Muscle of leg (tissue), 11 donors: ENCODE results near the gene FLII. TPM values are rescaled to one million over a fixed set of nuclear protein-coding genes. Genes with fewer than 3 reads are reported as not detected.

Experiments
- DNase-seq: peaks from one replicate; pipeline ENCODE4 v3.0.0; 2013
- H3K27ac ChIP-seq: one replicate; pipeline ENCODE4 v1.5.1; 2013; ENCODE audit warnings: mild to moderate bottlenecking, low read length, control low read depth
- H3K27me3 ChIP-seq: one replicate; pipeline ENCODE4 v1.6.1; 2013; ENCODE audit warnings: low read length; ENCODE audit not compliant: control insufficient read depth, insufficient read depth
- H3K36me3 ChIP-seq: one replicate; pipeline ENCODE4 v1.6.1; 2013; ENCODE audit warnings: low read length; ENCODE audit not compliant: control insufficient read depth, insufficient read depth
- H3K4me1 ChIP-seq: one replicate; pipeline ENCODE4 v1.6.1; 2013; ENCODE audit warnings: low read length; ENCODE audit not compliant: control insufficient read depth, insufficient read depth
- H3K4me3 ChIP-seq: one replicate; pipeline ENCODE4 v1.5.1; 2013; ENCODE audit warnings: low read length, control low read depth
- H3K9me3 ChIP-seq: replicated peaks from 2 replicates; pipeline ENCODE4 v1.6.1; 2013; ENCODE audit warnings: low read depth, low read length; ENCODE audit not compliant: control insufficient read depth
- WGBS: methylation state at CpG from one replicate; pipeline ENCODE4 v1.1.5; 2013; ENCODE audit warnings: missing lambda C conversion rate; ENCODE audit not compliant: insufficient coverage; 5-methylcytosine and 5-hydroxymethylcytosine counted together
- polyA plus RNA-seq, 8 donors: library from polyadenylated mRNA; unstranded; fragments of 120-200 nt; gene quantifications; one replicate each; pipeline versions ENCODE4 v1.2.1 to v1.2.3, GENCODE V29; 2013; ENCODE audit warnings: inconsistent platforms in 1 of 8, low replicate concordance in 1 of 8; ENCODE audit not compliant: insufficient read length in 8 of 8, insufficient read depth in 1 of 8
- total RNA-seq: library from RNA; stranded (reverse); fragments of 120-200 nt; gene quantifications from one replicate; pipeline ENCODE4 v1.2.4, GENCODE V29; 2013

The FLII gene
- total and polyA plus RNA-seq, 9 donors = 129 to 181 (median 172) TPM

DNA sequence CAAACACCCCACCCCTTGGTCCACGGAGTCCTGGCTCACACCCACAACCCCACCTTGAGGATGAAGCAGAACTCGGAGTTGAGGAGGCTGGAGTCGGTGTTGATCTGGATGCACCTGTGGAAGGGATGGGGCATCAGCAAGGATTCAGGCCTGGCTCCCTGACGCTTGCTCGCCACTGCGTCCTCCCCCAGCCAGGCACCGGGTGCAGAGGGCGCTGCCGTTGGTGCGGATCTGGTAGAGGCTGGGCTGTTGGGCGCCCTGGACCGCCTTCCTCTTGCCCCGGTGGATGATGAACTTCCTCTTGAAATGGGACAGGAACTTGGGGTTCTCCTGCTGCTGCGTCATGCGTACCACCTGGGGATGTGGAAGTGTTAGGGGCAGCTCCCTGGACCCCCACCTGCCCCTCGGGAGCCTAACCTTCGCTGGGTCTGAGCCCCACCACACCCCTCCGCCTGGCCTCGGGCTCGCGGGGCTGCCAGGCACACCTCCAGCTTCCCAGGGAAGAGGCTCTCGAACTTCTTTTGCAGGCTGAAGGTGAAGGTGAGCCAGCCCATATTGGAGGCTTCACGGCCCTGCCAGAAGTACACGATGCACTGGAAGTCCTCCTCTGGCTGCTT, 12.3 kb downstream of the FLII start:
- WGBS = 86% methylated on average over 19 of the region's 24 CpGs
- H3K27me3 ChIP-seq = no peaks in the 10 kb centered on the region
- no peak overlapping the region for H3K27ac ChIP-seq
- no peaks in the 10 kb centered on the region for H3K9me3 ChIP-seq
- no peak for DNase-seq
- peaks cover 20% of the 10 kb centered on the region for H3K4me1 ChIP-seq
- peaks cover 85% of the 10 kb centered on the region for H3K36me3 ChIP-seq
- no peak overlapping the region for H3K4me3 ChIP-seq

DNA sequence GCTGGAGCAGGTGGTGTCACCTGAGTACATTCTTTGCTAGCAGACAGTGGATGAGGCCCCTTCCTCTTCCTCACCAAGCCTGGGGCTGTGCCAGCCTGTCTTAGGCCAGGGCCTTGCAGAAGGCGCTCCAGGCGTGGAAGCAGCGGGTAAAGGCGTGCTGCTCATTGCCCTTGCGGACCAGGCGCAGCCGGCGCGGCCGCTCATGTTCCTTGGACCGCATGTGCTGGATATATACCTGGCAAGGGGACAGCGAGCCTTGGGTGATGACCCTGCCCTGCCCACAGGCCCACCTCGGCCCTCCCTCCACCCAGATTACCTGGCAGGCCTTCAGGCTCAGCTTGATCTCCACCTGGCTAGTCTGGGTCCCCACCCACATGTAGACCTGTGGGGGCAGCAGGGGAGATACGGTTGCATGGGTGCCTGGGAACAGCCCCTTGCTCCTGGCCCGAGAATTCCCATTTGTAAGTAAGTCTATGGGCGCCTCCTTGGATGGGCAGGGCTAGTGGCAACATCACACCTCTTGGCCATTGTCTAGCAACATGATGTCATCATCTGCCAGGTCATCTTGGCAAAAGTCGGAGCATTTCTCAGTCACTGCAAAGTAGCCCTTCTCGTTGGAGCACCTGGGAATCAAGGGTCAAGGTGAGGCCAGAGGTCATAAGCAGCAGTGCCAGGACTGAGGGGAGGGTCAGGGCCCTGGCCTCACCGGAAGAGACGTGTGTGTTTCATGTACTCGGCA, 13.3 kb downstream of the FLII start:
- H3K27ac ChIP-seq = no peak overlapping the region
- no peaks in the 10 kb centered on the region for H3K9me3 ChIP-seq
- DNase-seq = no peak
- H3K4me3 ChIP-seq = no peak overlapping the region
- peaks cover 20% of the 10 kb centered on the region for H3K4me1 ChIP-seq
- WGBS = 88% methylated on average over 20 of the region's 21 CpGs
- peaks cover 85% of the 10 kb centered on the region for H3K36me3 ChIP-seq
- no peaks in the 10 kb centered on the region for H3K27me3 ChIP-seq

DNA sequence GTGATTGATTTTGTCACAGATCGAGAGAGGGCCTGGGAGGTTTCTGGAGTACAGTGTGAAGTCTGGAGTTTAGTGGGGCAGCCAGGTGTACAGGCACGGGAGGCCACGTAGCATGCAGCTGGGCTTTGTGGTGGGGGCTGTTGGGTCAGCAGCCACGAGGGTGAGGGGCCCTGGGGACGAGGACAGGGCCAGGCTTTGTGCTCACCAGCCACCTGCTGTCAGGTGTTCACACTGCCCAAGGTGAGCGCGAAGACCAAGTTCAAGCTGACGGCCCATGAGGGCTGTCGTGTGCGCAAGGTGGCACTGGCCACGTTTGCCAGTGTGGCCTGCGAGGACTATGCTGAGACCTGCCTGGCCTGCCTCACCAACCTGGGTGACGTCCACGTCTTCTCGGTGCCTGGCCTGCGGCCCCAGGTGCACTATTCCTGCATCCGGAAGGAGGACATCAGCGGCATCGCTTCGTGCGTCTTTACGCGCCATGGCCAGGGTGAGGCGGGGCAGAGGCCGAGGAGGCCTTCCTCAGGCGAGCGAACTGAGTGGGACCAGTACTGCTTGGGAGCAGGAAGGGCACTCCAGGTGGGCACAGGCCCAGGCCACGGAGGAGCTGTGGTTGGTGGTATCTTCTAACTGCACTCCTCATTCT, 17.2 kb downstream of the FLII start:
- no peaks in the 10 kb centered on the region for H3K9me3 ChIP-seq
- peaks cover 86% of the 10 kb centered on the region for H3K36me3 ChIP-seq
- WGBS = 84% methylated on average over 26 of the region's 28 CpGs
- H3K27ac ChIP-seq = no peak overlapping the region
- H3K27me3 ChIP-seq = no peaks in the 10 kb centered on the region
- no peak overlapping the region for H3K4me3 ChIP-seq
- DNase-seq = no peak
- no peaks in the 10 kb centered on the region for H3K4me1 ChIP-seq

DNA sequence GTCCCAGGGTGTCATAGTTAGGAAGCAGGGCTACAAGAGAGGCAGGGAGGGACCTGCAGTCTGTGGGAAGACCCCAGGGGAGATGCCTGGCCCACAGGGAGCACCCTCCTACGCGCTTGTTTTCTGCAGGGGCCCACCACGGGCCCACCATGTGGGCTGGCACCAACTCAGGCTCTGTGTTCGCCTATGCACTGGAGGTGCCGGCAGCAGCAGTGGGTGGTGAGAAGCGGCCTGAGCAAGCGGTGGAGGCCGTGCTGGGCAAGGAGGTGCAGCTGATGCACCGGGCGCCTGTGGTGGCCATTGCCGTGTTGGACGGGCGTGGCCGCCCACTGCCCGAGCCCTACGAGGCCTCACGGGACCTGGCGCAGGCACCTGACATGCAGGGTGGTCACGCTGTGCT, 18.1 kb downstream of the FLII start:
- Histone ChIP-seq H3K36me3 (peaks cover 86% of the 10 kb centered on the region), H3K27me3 (no peaks in the 10 kb centered on the region), H3K9me3 (no peaks in the 10 kb centered on the region), H3K27ac (no peak overlapping the region), H3K4me3 (no peak overlapping the region), H3K4me1 (no peaks in the 10 kb centered on the region)
- no peak for DNase-seq
- WGBS = 87% methylated on average over 19 of the region's 19 CpGs

DNA sequence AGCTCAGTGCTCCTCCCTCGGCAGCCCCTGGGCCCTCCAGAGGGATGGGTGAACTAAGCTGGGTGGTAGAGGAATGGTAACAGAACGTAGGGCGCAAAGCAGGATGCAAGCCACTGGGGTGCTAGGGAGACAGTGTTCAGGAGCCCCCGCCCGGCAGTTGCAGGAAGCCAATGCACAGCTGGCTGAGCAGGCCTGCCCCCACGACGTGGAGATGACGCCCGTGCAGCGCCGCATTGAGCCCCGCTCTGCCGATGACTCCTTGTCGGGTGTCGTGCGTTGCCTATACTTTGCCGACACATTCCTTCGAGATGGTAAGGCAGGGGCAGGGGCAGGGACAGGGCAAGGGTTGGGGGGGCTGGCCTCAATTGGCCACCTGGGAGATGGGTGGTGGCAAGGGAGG, 20.2 kb downstream of the FLII start:
- WGBS = 89% methylated on average over 18 of the region's 18 CpGs
- no peaks in the 10 kb centered on the region for H3K9me3 ChIP-seq
- DNase-seq = no peak
- no peaks in the 10 kb centered on the region for H3K27me3 ChIP-seq
- H3K4me3 ChIP-seq = no peak overlapping the region
- H3K36me3 ChIP-seq = peaks cover 90% of the 10 kb centered on the region
- H3K4me1 ChIP-seq = no peaks in the 10 kb centered on the region
- no peak overlapping the region for H3K27ac ChIP-seq

DNA sequence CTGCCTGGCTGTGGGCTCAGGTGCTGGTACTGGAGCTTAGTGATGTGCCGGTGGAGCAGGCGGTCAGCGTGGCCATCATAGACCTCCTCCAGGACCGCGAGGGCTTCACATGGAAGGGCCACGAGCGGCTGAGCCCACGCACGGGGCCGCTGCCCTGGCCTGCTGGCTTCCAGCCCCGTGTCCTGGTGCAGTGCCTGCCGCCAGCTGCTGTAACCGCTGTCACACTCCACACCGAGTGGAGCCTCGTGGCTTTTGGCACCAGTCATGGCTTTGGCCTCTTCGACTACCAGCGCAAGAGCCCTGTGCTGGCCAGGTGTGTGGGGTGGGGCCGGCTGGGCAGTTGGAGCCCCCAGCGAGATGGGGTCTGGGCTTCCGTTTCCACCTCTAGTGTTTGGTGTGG, 21.1 kb downstream of the FLII start:
- Histone ChIP-seq H3K4me1 (no peaks in the 10 kb centered on the region), H3K27me3 (no peaks in the 10 kb centered on the region), H3K36me3 (peaks cover 91% of the 10 kb centered on the region), H3K9me3 (no peaks in the 10 kb centered on the region), H3K27ac (no peak overlapping the region), H3K4me3 (no peak overlapping the region)
- WGBS = 91% methylated on average over 18 of the region's 20 CpGs
- no peak for DNase-seq

DNA sequence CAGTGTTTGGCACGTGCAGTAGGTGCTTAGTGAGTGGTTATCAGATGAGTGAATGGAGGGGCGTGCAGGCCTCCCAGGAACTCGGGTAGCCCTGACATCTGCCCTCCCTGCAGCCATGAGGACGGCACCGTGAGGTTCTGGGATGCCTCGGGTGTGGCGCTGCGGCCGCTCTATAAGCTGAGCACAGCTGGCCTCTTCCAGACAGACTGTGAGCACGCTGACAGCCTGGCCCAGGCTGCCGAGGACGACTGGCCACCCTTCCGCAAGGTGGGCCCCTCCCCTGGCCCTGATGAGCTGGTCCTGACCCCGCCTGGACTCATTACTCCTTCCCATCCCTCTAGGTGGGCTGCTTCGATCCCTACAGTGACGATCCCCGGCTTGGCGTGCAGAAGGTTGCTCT, 22.0 kb downstream of the FLII start:
- Histone ChIP-seq H3K36me3 (peaks cover 86% of the 10 kb centered on the region), H3K4me3 (no peak overlapping the region), H3K27ac (no peak overlapping the region), H3K27me3 (no peaks in the 10 kb centered on the region), H3K4me1 (no peaks in the 10 kb centered on the region), H3K9me3 (no peaks in the 10 kb centered on the region)
- DNase-seq = no peak
- 85% methylated on average over 17 of the region's 18 CpGs for WGBS

DNA sequence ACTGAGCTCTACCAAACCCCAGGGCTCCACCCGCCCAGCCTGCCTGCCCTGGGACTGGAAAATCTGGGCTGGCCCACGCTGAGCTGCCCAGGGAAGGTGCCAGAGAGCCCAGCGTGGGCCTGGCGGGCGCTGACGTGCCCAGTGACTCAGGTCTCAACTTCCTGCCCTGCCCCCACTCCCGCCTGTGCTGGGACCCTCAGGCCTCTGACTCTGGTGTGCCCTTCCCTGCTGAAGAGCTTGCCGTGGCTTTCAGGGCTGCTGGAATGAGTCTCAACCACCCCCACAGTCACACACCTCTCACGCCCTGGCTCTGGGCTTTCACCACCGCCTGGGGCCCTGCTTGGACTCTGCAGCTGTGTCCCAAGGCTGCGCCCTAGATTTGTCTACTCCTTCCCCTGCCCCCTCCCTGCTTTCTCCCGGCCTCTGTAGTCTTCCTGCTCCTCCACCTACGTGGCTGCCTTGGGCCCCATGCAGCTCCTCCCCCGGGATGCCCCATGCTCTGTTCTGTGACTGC, 22.7 kb downstream of the FLII start:
- 66% methylated on average over 14 of the region's 14 CpGs for WGBS
- H3K4me3 ChIP-seq = no peak overlapping the region
- no peak for DNase-seq
- H3K36me3 ChIP-seq = peaks cover 80% of the 10 kb centered on the region
- no peak overlapping the region for H3K27ac ChIP-seq
- H3K27me3 ChIP-seq = no peaks in the 10 kb centered on the region
- no peaks in the 10 kb centered on the region for H3K9me3 ChIP-seq
- H3K4me1 ChIP-seq = peaks cover 7% of the 10 kb centered on the region

DNA sequence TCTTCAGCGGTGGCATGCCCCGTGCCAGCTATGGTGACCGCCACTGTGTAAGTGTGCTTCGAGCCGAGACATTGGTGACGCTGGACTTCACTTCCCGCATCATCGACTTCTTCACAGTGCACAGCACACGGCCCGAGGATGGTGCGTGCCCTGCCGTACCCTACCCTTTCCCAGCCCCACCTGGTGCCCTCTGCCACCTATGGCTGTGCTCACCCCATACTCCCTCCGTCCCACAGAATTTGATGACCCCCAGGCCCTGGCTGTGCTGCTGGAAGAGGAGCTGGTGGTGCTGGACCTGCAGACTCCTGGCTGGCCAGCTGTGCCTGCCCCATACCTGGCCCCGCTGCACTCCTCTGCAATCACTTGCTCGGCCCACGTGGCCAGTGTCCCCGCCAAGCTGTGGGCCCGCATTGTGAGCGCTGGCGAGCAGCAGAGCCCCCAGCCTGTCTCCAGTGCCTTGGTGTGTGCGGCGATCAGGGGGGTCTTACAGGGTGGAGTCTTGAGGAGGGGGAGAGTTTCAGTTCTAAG, 23.6 kb downstream of the FLII start:
- no peak overlapping the region for H3K27ac ChIP-seq
- no peaks in the 10 kb centered on the region for H3K9me3 ChIP-seq
- H3K4me1 ChIP-seq = peaks cover 15% of the 10 kb centered on the region
- no peaks in the 10 kb centered on the region for H3K27me3 ChIP-seq
- H3K4me3 ChIP-seq = no peak overlapping the region
- no peak for DNase-seq
- peaks cover 72% of the 10 kb centered on the region for H3K36me3 ChIP-seq
- WGBS = 91% methylated on average over 19 of the region's 22 CpGs
